ENCODE results near the gene HINT3. TPM values are rescaled to one million over a fixed set of nuclear protein-coding genes. Genes with fewer than 3 reads are reported as not detected.
A peak's percentile ranks its signal among the peaks of the same experiment; 100 is the strongest.

The HINT3 gene
- total RNA-seq, 3 donors from 2014 or later: 19.0 to 37.3 (median 26.2) TPM

GRCh38 chr6:125918230-125918629, 38.3 kb upstream of the HINT3 start:
- Histone ChIP-seq H3K4me1 (peaks cover 0 to 5% of the 10 kb centered on the region in 2 donors), H3K27ac (peak overlapping the region; percentile 91 to 93), H3K9me3 (no peaks in the 10 kb centered on the region), H3K4me3 (peak overlapping the region in 1 of 3 donors; percentile 62), H3K36me3 (no peaks in the 10 kb centered on the region), H3K27me3 (no peaks in the 10 kb centered on the region)
- TF ChIP-seq POLR2A (IDR thresholded peaks at IDR 0.05) (no peak), POLR2AphosphoS5 (IDR thresholded peaks at IDR 0.05) (no peak), CTCF (IDR thresholded peaks at IDR 0.05) (no peak)
- no peak for DNase-seq (ENCODE audit: low spot score in 2 of 2)
- intact Hi-C loops (cut with DNase I; ENCODE audit: low total_unique reads): no loop called here

- H3K27ac ChIP-seq: peak overlapping the region; percentile 91 to 93
- H3K36me3 ChIP-seq: no peaks in the 10 kb centered on the region
- H3K9me3 ChIP-seq: no peaks in the 10 kb centered on the region
- peak overlapping the region; percentile 18 to 62 (median 48) for H3K4me3 ChIP-seq
- intact Hi-C loops (cut with DNase I; ENCODE audit: low total_unique reads): no loop called here
- H3K4me1 ChIP-seq: peaks cover 0 to 5% of the 10 kb centered on the region in 2 donors
- DNase-seq (ENCODE audit: low spot score in 2 of 2): peak in 1 of 2 donors; percentile 67
- H3K27me3 ChIP-seq: no peaks in the 10 kb centered on the region
- TF ChIP-seq POLR2A (IDR thresholded peaks at IDR 0.05) (peak; percentile 84), CTCF (IDR thresholded peaks at IDR 0.05) (no peak), POLR2AphosphoS5 (IDR thresholded peaks at IDR 0.05) (peak in 2 of 3 donors; percentile 57 to 82)
These were observed 37.6 kb upstream of the HINT3 start for GRCh38 chr6:125918681-125919566.

- intact Hi-C loops (cut with DNase I; ENCODE audit: low total_unique reads): no loop called here
- Histone ChIP-seq H3K4me1 (peaks cover 0 to 5% of the 10 kb centered on the region in 2 donors), H3K27ac (peak overlapping the region; percentile 90 to 91), H3K9me3 (no peaks in the 10 kb centered on the region), H3K4me3 (peak overlapping the region in 2 of 3 donors; percentile 48 to 62), H3K36me3 (no peaks in the 10 kb centered on the region), H3K27me3 (no peaks in the 10 kb centered on the region)
- TF ChIP-seq POLR2AphosphoS5 (IDR thresholded peaks at IDR 0.05) (no peak), POLR2A (IDR thresholded peaks at IDR 0.05) (no peak)
- no peak for DNase-seq (ENCODE audit: low spot score in 2 of 2)
These were observed 37.0 kb upstream of the HINT3 start for GRCh38 chr6:125919618-125920017.

- intact Hi-C loops (cut with DNase I; ENCODE audit: low total_unique reads): no loop called here
- Histone ChIP-seq H3K4me3 (peak overlapping the region in 1 of 3 donors; percentile 26), H3K27ac (no peak overlapping the region), H3K36me3 (no peaks in the 10 kb centered on the region), H3K4me1 (peaks cover 0 to 5% of the 10 kb centered on the region in 2 donors), H3K9me3 (no peaks in the 10 kb centered on the region), H3K27me3 (no peaks in the 10 kb centered on the region)
- TF ChIP-seq CTCF (IDR thresholded peaks at IDR 0.05): no peak
- TF ChIP-seq POLR2A (IDR thresholded peaks at IDR 0.05): no peak
- TF ChIP-seq POLR2AphosphoS5 (IDR thresholded peaks at IDR 0.05): no peak
- DNase-seq (ENCODE audit: low spot score in 2 of 2): no peak
These were observed 34.2 kb upstream of the HINT3 start for GRCh38 chr6:125922322-125922860.

- Histone ChIP-seq H3K36me3 (peaks cover 1% of the 10 kb centered on the region), H3K4me1 (peaks cover 0 to 5% of the 10 kb centered on the region in 2 donors), H3K27ac (peak overlapping the region; percentile 10 to 28), H3K9me3 (no peaks in the 10 kb centered on the region), H3K27me3 (no peaks in the 10 kb centered on the region), H3K4me3 (peak overlapping the region in 1 of 3 donors; percentile 26)
- TF ChIP-seq CTCF (IDR thresholded peaks at IDR 0.05) (no peak), POLR2A (IDR thresholded peaks at IDR 0.05) (no peak), POLR2AphosphoS5 (IDR thresholded peaks at IDR 0.05) (no peak)
- DNase-seq (ENCODE audit: low spot score in 2 of 2): no peak
- intact Hi-C loops (cut with DNase I; ENCODE audit: low total_unique reads): no loop called here
These were observed 33.1 kb upstream of the HINT3 start for GRCh38 chr6:125923366-125923877.
